ENCODE data around the gene NDE1. TPM values are rescaled to one million over a fixed set of nuclear protein-coding genes. Genes with fewer than 3 reads are reported as not detected.

NDE1 gene
- total and polyA plus RNA-seq, 7 donors, result 6.6 to 17.0 (median 10.3) TPM

DNA sequence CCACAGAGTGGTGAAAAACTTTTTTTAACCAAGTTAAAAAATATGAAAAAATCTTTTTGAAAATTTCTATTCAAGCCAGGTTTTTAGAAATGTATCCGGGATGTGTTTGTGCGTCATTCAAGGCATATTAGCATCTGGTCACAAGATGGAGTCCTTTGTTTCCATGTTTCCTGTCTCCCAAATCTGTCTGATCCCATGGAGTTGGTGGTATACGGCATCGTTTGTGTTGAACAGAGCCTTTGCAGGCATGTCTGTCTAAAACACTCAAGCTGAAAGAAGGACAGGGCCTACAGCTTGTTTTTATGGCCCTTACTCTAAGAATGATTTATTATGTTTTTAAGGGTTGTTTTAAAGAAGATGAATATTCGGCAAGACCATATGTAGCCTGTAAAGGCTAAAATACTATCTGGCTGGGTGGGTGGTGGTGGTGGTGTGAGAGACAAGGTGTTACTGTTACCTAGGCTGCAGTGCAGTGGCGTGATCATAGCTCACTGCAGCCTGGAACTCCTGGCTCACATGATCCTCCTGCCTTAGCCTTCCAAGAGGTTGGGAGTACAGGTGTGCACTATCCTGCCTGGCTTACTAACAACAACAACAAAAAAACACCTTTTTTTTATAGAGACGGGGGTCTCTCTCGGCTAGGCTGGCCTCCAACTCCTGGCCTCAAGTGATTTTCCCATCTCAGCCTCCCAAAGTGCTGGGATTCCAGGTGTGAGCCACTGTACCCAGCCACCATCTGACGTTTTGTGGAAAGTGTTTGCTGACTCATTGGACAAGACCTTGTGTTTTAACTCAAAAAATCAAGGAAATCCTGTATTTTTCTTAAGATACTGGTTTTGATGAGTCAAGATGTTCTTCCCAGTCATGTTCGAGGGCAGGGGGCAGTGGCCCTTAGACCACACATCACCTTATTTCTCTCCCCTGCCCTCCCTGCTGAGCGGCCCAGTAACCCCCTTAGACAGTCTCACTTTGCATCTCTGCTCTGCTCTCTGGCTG lies 52.2 kb downstream of the NDE1 start:
- no peak for DNase-seq
- Histone ChIP-seq H3K4me1 (no peaks in the 10 kb centered on the region), H3K27me3 (ENCODE audit: insufficient read depth in 3 of 3, low read length in 2 of 3) (no peaks in the 10 kb centered on the region), H3K4me3 (no peak overlapping the region), H3K9me3 (no peaks in the 10 kb centered on the region), H3K27ac (no peak overlapping the region), H3K36me3 (ENCODE audit: insufficient read depth in 1 of 2, low read depth in 1 of 2) (peaks cover 0 to 49% of the 10 kb centered on the region in 2 donors)
- TF ChIP-seq, protein P1, sequence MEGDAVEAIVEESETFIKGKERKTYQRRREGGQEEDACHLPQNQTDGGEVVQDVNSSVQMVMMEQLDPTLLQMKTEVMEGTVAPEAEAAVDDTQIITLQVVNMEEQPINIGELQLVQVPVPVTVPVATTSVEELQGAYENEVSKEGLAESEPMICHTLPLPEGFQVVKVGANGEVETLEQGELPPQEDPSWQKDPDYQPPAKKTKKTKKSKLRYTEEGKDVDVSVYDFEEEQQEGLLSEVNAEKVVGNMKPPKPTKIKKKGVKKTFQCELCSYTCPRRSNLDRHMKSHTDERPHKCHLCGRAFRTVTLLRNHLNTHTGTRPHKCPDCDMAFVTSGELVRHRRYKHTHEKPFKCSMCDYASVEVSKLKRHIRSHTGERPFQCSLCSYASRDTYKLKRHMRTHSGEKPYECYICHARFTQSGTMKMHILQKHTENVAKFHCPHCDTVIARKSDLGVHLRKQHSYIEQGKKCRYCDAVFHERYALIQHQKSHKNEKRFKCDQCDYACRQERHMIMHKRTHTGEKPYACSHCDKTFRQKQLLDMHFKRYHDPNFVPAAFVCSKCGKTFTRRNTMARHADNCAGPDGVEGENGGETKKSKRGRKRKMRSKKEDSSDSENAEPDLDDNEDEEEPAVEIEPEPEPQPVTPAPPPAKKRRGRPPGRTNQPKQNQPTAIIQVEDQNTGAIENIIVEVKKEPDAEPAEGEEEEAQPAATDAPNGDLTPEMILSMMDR (IDR thresholded peaks at IDR 0.05), result no peak
- WGBS, 3 donors, result 83 to 84% (median 84%) methylated on average over 11 of the region's 11 CpGs
- intact Hi-C loops (cut with DNase I), result no loop called here
- ATAC-seq, result no peak

DNA sequence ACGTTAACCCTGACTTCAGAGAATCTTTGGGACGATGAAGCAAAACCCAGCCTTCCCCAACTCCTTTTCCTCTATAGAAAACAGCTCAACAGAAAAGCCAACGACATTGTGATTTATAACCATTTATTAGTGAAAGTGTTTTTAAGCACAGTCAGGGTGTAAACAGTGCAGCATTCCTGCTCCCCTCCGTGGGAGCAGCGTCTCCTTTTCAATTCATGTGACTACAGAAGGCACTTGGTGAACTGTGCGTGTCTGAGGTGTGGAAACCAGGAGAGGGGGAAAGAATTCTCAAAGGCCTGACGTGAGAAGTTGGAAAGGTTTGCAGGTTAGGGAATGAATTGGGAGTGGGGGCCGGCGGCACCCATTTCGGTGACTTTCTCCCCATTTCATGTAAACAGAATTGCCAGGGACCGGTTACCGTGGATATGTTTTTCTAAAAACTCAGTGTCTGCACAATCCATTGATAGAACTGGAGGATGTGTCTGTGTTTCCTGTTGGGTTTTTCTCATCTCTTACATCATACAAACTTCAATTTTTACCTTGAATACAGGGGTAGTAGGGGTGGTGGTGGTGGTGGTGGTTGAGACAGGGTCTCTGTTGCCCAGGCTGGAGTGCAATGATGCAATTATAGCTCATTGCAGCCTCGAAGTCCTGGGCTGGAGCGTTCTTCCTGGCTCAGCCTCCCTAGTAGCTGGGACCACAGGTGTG lies 53.1 kb downstream of the NDE1 start:
- H3K36me3 ChIP-seq (ENCODE audit: insufficient read depth in 1 of 2, low read depth in 1 of 2), result peaks cover 0 to 42% of the 10 kb centered on the region in 2 donors
- no peak overlapping the region for H3K4me3 ChIP-seq
- H3K4me1 ChIP-seq, result no peaks in the 10 kb centered on the region
- TF ChIP-seq, protein P1 (IDR thresholded peaks at IDR 0.05), result no peak
- 83 to 85% (median 83%) methylated on average over 14 of the region's 14 CpGs for WGBS, 3 donors
- H3K27me3 ChIP-seq (ENCODE audit: insufficient read depth in 3 of 3, low read length in 2 of 3), result no peaks in the 10 kb centered on the region
- intact Hi-C loops (cut with DNase I), result no loop called here
- H3K9me3 ChIP-seq, result no peaks in the 10 kb centered on the region
- DNase-seq, result no peak
- no peak overlapping the region for H3K27ac ChIP-seq
- ATAC-seq, result no peak

DNA sequence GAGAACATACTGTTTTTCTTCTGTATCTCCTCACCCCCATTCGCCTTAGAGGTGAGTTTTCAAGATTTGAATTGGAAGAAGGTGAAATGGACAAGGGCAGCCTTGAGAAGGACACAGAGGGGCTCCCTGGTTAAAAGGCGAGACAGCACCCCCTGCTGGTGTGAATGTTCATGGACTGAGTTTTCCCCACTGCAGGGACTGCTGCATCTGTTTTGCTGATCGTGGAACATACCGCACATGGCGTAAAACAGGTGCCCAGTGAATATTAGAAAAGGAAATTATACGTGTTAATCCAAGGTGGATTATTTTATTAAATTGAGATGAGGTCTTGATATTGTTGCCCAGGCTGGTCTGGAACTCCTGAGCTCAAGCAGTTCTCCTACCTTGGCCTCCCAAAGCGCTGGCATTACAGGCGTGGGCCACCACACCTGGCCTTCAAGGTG lies 54.5 kb downstream of the NDE1 start:
- TF ChIP-seq, protein P1 (IDR thresholded peaks at IDR 0.05), result peak; percentile 82
- ATAC-seq, result peak; percentile 63 to 96 (median 83)
- WGBS, 3 donors, result 55 to 68% (median 59%) methylated on average over 8 of the region's 8 CpGs
- Histone ChIP-seq H3K9me3 (no peaks in the 10 kb centered on the region), H3K27ac (no peak overlapping the region), H3K27me3 (ENCODE audit: insufficient read depth in 3 of 3, low read length in 2 of 3) (no peaks in the 10 kb centered on the region), H3K36me3 (ENCODE audit: insufficient read depth in 1 of 2, low read depth in 1 of 2) (peaks cover 0 to 31% of the 10 kb centered on the region in 2 donors), H3K4me1 (no peaks in the 10 kb centered on the region), H3K4me3 (no peak overlapping the region)
- intact Hi-C loops (cut with DNase I), result no loop called here
- DNase-seq, result peak; percentile 79 to 83

DNA sequence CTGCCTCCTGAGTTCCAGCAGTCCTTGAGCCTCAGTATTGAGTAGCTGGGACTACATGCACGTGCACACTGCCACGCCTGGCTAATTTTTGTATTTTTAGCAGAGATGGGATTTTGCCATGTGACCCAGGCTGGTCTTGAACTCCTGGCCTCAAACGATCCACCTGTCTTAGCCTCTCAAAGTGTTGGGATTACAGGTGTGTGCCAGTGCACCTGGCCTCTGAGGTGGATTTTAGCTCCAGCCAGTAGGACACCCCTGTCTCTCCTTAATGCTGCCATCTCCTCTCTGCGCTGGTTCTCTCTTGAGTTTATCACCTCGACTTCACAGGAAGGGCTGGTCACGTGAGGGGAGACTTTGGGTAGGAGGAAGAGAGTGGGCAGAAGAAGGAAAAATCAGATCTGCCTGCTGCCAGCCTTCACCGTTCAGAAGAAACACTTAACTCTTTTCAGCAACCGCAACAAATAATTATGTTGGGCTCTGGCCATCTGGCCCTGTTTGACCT lies 55.1 kb downstream of the NDE1 start:
- Histone ChIP-seq H3K4me1 (no peaks in the 10 kb centered on the region), H3K36me3 (ENCODE audit: insufficient read depth in 1 of 2, low read depth in 1 of 2) (peaks cover 0 to 26% of the 10 kb centered on the region in 2 donors), H3K4me3 (no peak overlapping the region), H3K27ac (no peak overlapping the region), H3K27me3 (ENCODE audit: insufficient read depth in 3 of 3, low read length in 2 of 3) (no peaks in the 10 kb centered on the region), H3K9me3 (no peaks in the 10 kb centered on the region)
- DNase-seq (no peak), ATAC-seq (peak in 1 of 4 donors; percentile 29)
- TF ChIP-seq, protein P1 (IDR thresholded peaks at IDR 0.05), result no peak
- intact Hi-C loops (cut with DNase I), result no loop called here
- WGBS, 3 donors, result 71 to 81% (median 77%) methylated on average over 8 of the region's 8 CpGs
